T-helper 2 cell treated with Interferon-gamma antibody and Interleukin-4, amounts not matched to agents 5 μg/mL and 100 μg/mL, for 36 hours (primary cell): ENCODE measurements around the gene DSC1.

Source experiments
- DNase-seq: peaks from one replicate; pipeline ENCODE4 v3.0.0; 2021; ENCODE audit warnings: low spot score
- H3K27ac Mint-ChIP-seq: one replicate; pipeline ENCODE4 v1.8.0; 2021; ENCODE audit warnings: mild to moderate bottlenecking, mixed read lengths
- H3K27me3 Mint-ChIP-seq: one replicate; pipeline ENCODE4 v1.8.0; 2021; ENCODE audit warnings: low read depth, mixed read lengths
- H3K36me3 Mint-ChIP-seq: one replicate; pipeline ENCODE4 v1.8.0; 2021; ENCODE audit warnings: low read depth, mixed read lengths
- H3K4me1 Mint-ChIP-seq: one replicate; pipeline ENCODE4 v1.8.0; 2021; ENCODE audit warnings: low read depth, mixed read lengths
- H3K4me3 Mint-ChIP-seq: one replicate; pipeline ENCODE4 v1.8.0; 2022; ENCODE audit warnings: mild to moderate bottlenecking, moderate library complexity, mixed read lengths
- H3K9me3 Mint-ChIP-seq: one replicate; pipeline ENCODE4 v1.8.0; 2021; ENCODE audit warnings: mixed read lengths

Gene DSC1

GRCh38 chr18:31079973-31080372, 82.7 kb downstream of the DSC1 start:
- no peaks in the 10 kb centered on the region for H3K36me3 Mint-ChIP-seq
- no peaks in the 10 kb centered on the region for H3K27me3 Mint-ChIP-seq
- H3K4me1 Mint-ChIP-seq = no peaks in the 10 kb centered on the region
- DNase-seq = no peak
- H3K4me3 Mint-ChIP-seq = no peak overlapping the region
- H3K27ac Mint-ChIP-seq = no peak overlapping the region
- peaks cover 6% of the 10 kb centered on the region for H3K9me3 Mint-ChIP-seq
